Activated naive CD4-positive, alpha-beta T cell treated with Interleukin-2 at 50 U/mL for 16 hours (primary cell): Measurements from ENCODE around the gene THSD7B.
"Not testable (repeated sequence)": the region's sequence is repeated elsewhere in the genome, so short reads cannot be mapped to it uniquely, and the experiment has no call there.

Experiments used
- DNase-seq: peaks from one replicate; pipeline ENCODE4 v3.0.0-alpha.2; 2020

Gene THSD7B

DNA sequence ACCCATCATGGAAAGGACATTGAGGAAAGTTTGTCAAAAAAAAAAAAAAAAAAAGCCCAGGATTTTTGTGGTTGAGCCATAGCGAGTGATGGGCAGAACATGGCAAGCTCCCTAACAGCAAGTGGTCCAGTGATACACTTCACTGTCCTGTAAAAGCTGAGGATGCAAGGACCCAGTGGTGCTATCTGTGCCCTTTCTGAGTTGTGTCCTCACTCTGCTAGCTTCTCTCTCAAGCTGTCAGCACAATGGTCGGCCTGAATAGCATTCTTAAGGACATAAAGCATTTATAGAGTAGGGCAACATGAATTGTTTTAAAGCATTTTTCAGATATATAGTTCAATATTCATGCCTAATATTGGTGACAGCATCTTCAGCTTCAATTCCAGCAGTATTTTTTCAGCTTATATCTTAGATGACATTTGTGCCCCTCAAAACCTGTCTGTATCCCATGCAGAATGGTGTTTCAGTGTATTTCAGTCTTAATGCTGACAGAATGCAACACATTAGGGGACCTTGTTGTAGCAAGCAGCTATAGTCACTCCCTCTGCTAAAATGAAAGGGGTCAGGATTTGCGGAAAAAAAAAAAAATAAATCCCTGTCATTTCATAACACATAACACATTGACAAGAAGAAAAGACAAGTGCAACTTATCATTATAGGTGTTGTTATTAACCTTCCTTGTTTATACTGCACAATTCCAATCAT lies 496.7 kb downstream of the THSD7B start:
- no peak for DNase-seq

DNA sequence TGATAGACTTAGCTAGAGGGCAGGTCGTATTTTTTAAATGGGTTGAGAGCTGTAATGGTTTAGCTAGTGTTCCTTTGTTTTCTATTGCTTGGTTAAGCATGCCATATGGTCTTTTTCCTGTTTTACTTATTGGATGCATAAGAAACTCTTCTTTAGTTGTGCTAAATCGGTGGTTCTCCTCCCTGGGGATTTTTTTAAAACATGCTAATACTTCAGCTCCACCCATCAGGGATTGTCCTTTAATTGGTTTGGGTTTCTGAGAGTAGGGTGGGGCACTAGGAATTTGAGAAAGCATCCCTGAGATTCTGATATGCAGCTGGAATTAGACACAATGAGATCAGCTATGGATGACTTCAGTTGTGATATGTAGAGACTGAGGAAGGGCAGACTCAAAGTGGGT lies 497.2 kb downstream of the THSD7B start:
- no peak for DNase-seq

DNA sequence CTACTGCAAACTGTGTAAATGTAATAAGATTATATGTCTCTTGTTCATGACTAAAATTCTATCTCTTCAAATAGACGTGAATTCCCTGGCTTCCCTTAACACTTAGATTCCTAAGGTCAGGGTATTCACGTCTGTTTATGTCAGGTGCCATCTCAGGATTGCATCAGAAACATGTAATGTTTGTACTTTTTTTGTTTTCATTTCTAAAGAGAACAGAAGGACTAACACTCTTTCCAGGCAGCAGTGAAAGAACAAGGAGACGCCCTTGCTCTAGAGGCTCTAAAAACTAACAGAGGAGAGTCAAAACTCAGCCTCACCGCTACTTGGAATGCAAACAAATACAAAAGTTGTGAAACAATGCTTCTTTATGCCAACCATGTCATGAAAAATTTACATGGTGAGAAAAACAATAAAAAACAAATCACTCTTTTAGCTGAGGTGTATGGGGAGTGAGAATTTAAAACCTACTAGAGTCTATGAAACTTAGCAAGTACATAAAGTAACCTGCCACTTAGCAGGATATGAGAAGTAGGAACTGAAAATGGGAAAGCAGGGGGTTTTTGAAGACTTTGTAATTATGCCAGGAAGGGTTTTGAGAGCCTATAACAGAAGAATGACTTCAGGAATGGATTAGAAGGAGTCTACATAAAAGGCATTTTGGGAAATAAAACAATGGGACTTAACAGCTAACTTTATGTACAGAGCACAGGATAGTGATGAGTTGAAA lies 522.7 kb downstream of the THSD7B start:
- DNase-seq = no peak

DNA sequence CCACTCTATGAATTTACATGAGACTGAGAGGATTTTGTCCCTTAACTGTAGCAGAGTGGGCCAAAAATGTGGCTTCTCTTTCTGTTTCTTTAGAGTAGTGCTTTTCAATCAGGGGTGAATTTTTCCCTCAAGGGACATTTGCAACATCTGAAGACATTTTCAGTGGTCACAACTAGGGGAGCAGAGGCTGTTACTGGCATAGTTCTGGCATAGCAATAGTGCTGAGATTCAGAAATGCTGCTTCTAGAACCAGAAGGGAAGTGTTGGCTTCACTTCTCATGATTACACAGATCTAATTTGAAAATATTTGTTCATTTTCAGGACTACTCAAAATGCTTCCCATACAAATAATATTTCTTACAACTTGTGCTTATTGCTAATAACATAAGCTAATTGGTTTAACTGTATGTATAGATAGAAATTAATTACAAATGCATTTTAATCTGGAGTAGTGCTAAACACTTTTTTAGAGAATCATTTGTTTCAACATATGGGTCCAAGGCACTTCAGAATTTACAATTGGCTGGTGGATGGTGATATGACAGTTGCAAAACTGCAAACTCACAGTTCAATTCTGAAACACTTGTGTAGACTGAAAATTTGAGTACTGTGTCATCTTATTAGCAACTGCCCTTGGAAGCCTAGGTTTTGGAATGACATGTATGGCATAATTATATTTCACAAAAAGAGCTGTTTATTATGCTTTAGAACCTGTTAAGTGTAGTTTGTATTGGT lies 526.7 kb downstream of the THSD7B start:
- no peak for DNase-seq

DNA sequence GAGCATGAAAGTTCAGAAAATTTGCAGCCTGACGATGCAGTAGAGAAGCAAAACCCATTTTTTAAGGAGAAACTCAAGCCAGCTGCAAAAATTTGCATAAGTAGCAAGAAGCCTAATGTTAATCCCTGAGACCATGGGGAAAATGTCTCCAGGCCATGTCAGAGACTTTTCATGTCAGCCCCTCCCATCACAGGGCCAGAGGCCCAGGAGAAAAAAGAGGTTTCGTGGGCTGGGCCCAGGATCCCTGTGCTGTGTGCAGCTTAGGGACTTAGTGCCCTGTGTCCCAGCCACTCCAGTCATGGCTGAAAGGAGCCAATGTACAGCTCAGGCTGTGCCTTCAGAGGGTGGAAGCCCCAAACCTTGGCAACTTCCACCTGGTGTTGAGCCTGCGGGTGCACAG lies 533.0 kb downstream of the THSD7B start:
- DNase-seq = no peak

DNA sequence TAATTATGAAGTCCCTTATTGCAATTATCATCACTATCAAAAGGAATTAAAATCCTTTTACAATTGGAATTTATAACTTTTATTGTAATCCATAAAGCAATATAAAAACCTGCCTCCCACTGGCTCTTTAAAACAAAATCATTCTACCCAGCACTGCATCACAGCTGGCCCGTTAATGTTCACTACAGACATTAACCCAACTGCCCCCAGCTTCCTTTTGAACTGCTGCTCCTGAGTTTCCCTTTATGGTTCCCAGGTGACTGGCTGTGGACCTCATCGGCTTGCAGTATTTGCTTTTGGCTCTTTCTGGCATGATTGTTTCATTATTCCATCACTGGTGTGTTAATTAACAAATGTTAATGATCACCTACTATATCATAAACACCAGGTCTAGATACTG lies 535.6 kb downstream of the THSD7B start:
- DNase-seq = no peak

DNA sequence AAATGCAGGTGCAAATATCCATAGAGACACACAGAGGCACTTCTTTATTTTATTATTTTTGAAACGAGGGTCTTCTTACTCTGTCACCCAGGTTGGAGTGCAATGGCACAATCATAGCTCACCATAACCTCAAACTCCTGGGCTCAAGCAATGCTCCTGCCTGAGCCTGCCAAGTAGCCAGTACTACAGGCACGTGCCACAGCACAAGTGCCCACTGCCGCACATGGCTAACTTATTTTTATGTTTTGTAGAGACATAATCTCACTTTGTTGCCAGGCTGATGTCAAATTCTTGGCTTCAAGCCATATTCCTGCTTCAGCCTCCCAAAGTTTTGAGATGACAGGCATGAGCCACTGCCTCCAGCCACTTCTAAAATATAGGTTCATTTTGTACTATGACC lies 537.6 kb downstream of the THSD7B start:
- DNase-seq = no peak

DNA sequence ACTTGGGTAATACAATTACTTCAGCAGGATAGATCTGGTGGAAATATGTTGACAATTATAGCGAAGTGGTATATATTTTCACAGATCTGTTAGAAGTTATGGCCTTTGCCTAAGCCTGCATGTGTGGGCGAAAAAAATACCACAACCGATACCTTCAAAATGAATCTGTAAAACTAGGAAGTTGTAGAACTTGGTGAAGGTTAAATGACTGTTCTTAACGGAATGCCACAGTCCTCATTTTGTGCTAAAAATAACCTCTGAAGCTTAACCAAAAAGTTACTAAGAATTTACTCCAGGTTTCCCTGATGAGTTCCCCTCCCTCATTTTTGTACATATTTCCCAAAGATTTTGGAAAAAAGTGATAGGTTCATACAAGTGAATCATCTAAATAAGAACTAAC lies 550.7 kb downstream of the THSD7B start:
- no peak for DNase-seq

DNA sequence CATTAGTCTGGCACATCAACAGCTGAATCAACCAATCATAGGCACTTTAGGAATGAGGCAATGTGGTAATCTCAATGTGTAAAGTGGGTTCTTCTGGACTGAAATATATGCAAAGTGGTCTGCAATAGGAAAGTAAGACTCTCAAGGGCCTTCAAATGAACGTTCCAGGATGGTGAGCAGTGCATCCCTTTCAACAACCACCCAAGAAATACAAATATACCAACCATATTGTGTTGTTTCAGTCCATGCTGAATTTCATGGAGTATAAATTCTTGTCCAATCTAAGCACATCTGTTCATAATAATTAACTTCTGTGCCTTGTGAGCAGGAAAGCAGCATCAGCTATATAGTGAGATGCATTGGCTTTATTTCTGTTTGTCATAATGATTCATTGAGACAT lies 556.2 kb downstream of the THSD7B start:
- no peak for DNase-seq

DNA sequence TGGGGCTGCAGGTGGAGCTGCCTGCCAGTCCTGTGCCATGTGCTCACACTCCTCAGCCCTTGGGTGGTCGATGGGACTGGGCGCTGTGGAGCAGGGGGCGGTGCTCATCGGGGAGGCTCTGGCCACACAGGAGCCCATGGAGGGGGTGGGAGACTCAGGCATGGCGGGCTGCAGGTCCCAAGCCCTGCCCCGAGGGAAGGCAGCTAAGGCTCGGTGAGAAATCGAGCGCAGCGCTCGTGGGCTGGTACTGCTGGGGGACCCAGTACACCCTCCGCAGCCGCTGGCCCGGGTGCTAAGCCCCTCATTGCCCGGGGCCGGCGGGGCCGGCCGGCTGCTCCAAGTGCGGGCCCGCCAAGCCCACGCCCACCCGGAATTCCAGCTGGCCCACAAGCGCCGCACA lies 566.2 kb downstream of the THSD7B start:
- DNase-seq = not testable (repeated sequence)

DNA sequence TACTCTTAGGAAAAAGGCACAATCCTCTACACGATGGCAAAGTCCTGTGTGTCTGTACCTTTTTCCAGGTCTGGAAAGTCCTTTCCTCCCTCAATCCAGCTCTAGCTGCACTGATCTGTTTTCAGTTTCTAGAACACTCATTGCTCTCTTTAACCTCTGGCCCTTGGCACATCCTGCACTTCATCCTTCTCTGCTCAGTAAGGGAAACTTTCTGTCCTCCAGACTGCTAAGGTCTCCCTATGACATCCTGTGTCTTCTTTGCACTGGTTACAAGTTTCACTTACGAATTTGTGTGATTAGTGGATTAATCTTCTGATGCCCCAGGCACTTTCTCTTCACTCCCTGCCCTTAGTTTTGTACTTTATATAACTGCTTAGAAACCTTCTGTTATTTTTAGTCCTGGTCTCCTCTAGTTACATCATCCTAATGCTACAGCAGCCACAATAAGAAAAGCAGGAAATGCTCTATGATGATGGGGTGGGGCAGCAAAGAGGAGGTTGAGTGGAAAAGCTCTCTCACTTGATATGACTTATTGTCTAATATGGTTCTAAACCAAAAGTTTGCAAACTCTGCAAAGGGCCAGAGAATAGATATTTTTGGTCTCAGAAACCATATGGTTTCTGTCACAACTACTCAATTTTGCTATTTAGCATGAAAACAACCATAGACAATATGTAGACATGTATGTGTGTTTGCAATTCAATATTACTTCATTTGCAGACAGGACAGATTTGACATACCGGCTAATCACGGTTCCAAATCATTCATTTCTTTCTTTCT lies 568.2 kb downstream of the THSD7B start:
- DNase-seq = no peak

DNA sequence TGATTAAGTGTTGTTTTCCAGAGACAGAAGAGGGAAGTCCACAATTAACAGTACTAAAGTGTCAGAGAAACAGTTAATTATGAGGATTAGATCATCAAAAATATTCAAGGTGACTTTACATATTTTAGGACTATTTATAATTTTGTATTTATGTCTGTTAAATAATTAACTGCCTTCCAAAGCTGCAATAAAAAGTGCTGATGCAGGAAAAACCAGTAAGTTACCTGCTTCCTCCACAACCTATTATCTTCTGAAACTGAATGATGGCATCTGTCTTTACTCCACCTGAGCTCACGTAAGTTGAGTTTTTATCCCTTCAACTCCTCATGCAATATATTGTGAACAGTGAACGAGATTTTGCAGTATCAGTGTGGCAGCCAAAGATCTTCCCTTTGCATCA lies 570.7 kb downstream of the THSD7B start:
- DNase-seq = no peak

DNA sequence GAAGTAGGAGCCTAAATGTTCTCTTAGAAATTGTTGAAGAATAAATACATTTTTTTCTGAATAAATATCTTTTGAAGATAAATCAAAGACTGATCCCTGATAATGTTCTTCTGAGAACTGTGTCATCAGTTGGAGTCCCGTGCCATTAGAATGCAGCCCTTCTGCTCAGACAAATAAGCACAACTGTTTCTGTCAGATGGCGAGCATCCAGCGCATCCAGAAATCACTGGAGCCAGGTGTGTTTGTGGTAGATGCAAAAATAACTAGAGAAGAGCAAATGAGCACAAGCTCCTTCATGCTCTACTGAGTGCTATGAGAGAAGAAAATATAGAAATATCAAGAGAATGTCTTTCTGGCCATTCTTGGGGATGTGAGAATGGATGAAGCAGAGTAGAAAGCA lies 573.7 kb downstream of the THSD7B start:
- no peak for DNase-seq

DNA sequence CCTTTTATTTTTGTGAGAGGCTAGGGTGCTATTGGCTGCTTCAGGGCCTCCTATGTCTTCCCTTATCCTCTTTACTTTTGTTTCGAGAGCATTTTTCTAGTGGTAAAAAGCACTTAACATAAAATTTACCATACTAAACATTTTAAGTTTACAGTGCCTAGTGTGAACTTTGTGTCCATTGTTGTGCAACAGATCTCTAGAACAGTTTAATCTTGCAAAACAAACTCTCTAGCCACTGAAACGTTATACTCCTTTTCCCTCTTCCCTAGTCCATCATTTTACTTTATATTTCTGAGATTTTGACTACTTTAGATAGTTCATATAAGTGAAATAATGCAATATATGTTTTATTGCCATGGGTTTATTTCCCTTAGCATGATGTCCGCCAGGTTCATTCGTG lies 580.6 kb downstream of the THSD7B start:
- DNase-seq = no peak

DNA sequence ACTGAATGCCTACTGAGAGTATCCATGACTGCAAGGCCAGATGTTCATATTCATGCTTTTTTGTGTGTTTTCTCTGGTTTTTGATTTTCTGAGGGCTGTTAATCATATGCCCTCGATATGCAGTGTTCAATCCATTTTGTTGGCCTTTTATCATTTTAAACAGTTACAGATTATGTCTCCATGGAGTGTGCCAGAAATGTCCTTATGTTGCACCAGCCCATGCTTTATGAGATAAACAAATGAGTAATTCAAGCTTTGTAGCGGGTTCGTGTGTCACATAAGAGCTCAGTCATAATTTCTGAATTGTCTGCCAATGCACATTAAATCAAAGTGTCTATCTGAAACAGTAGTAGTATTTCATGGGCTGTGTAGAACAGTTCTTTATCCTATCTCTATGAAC lies 583.0 kb downstream of the THSD7B start:
- no peak for DNase-seq

DNA sequence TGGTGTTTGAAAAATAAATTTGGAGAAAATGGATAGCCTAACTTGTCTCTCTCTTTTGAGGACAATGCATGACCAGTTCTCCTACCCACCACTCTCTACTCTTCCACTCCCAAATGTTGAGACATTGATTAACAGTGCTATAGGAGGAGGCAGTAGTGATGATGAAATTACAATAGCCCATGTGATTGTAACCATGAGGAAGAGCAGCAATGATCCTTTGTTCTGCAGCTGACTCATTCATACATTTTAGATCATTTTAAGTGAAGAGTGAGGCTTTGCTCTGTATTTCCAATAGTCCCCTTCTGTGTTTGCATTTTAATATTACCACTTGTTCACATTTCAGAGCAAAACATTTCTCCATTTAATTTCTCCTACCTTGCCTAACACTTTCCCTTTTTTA lies 592.3 kb downstream of the THSD7B start:
- no peak for DNase-seq

DNA sequence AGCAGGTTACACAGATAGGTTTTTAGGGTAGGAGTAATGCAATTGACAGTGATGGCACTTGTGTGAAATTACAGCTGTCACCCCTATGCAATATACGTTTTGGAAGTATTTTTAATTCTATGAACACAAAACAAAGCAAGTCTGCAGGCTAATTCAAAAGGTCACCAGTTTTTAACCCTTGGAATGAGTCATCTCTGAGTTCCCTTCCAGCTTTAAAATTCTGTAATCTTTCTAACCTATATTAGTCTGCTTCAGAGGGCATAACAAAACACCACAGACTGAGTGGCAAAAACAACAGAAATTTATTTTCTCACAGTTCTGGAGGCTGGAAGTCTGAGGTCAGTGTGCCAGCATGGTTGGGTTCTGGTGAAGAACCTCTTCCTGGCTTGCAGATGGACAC lies 602.0 kb downstream of the THSD7B start:
- DNase-seq = no peak

DNA sequence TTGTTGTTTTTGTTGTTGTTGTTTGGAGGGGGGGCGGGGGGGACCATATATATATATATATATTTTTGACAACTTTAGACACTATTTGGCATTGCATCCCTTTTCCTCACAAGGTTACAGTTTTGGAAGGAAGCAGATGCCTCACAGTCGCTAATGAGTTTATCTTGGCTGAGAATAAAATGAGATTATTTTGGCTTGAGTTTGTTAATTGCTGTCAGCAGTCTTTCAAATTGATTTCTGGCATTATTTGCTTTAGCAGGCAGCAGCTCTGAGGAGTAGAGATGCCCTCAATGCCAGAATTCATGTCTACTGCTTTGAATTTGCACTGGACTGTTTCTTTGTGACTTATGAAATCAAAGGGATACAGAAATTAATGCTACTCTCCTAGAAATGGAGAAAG lies 603.8 kb downstream of the THSD7B start:
- no peak for DNase-seq

DNA sequence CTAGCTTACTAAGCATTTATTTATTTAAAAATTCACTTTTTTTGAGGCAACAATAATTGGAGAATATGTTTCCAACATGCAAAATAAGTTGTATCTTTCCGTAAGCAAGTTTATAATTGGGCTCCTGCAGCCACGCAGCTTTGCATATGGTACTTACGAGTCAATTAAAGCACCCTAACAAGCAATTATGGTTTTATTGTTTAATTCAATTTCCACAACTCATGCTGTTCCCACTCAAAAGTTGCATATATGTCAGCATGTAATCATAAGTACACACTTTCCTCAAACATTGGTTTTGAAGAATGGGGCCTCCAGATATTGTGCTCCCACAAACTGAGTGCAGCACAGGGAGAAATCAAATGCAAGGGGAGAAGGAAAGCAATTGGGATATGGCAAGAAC lies 613.8 kb downstream of the THSD7B start:
- DNase-seq = no peak

DNA sequence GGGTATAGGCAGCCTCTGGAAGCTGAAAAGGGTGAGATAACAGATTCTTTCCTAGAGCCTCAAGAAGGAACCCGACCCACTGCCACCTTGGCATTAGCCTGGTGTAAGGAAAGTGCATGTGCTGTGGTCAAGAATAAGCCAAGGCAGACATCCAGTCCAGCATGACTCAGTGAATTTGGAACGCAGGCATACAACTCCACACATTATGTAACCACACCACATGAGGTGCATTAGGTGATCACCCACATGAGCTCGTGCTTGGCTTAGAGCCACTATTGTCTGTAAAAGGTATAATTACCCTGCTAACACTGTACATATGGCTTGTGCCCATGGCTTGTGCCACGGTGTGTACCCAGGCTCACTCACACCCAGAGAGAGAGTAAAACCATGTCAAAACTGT lies 615.3 kb downstream of the THSD7B start:
- DNase-seq = no peak

DNA sequence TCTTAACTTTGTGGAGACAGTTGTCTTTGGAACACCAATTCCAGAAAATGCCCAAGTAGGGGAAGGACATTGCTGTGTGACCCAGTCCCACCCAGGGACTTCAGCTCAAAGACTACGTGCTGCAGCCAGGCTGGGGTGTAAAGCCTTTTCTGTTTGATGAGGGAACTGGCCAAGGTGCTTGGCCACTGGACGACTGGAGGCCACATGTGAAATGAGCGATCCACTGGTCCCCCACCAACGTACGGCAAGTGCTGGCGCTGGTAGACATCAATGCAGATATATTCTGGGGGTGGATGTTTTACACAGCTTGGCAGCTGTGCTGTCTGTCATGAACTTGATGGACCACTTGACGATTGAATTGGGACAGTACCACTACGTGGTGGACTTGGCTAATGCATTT lies 616.4 kb downstream of the THSD7B start:
- no peak for DNase-seq

DNA sequence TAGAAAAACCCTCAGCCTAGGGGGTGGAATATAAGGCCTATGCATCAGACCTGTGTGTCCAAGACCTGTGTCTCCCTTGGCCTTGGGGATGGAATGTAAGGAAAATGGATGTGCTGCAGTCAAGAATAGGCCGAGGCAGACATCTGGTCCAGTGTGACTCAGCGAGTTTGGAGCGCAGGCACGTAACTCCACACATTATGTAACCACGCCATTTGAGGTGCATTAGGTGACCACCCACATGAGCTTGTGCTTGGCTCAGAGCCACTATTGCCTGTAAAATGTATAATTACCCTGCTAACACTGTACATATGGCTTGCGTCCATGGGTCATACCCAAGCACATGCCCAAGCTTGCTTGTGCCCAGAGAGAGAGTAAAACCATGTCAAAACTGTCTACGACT lies 618.0 kb downstream of the THSD7B start:
- no peak for DNase-seq

DNA sequence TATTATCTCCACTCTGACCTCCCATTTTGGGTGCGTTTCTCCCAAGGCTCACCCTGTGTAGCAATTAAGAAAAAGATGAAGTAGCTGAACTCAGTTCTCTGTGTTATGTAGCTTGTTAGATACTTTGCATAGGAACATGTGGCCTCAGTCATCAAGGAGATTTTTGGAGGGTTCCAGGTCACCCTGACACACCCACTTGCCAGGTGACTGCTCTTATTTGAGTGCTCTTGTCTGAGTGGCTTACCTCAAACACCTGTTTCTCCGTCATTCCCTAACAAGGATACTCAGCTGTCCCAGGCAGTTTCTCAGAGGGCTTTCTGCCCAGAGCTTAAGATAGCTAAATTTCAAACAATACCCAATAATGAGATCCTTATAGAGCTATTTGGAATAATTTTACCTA lies 621.7 kb downstream of the THSD7B start:
- no peak for DNase-seq
